Activated CD4-positive, alpha-beta T cell treated with anti-CD3 and anti-CD28 coated beads for 24 hours (primary cell): Measurements from ENCODE around the gene CEP170B.
"Not testable (repeated sequence)": the region's sequence is repeated elsewhere in the genome, so short reads cannot be mapped to it uniquely, and the experiment has no call there.

Source experiments
- DNase-seq, 2 donors: peaks; one replicate each; pipeline ENCODE4 v3.0.0-alpha.2; 2020; ENCODE audit warnings: low read depth in 2 of 2

The CEP170B gene

GRCh38 chr14:104877806-104878550, 12.9 kb downstream of the CEP170B start:
- DNase-seq: no peak

- no peak for DNase-seq
Observed at GRCh38 chr14:104878582-104878981, 13.5 kb downstream of the CEP170B start.

GRCh38 chr14:104879201-104879982, 14.3 kb downstream of the CEP170B start:
- no peak for DNase-seq

GRCh38 chr14:104879983-104880565, 15.0 kb downstream of the CEP170B start:
- no peak for DNase-seq

GRCh38 chr14:104880584-104881210, 15.6 kb downstream of the CEP170B start:
- DNase-seq: no peak

- DNase-seq: no peak
Observed at GRCh38 chr14:104881369-104881979, 16.4 kb downstream of the CEP170B start.

GRCh38 chr14:104882325-104882973, 17.4 kb downstream of the CEP170B start:
- DNase-seq: no peak

GRCh38 chr14:104882991-104883660, 18.1 kb downstream of the CEP170B start:
- no peak for DNase-seq

- no peak for DNase-seq
Observed at GRCh38 chr14:104883681-104884361, 18.8 kb downstream of the CEP170B start.

GRCh38 chr14:104884381-104884780, 19.3 kb downstream of the CEP170B start:
- DNase-seq: not testable (repeated sequence)

- DNase-seq: no peak
Observed at GRCh38 chr14:104885031-104885972, 20.2 kb downstream of the CEP170B start.

GRCh38 chr14:104885973-104886689, 21.1 kb downstream of the CEP170B start:
- DNase-seq: no peak

GRCh38 chr14:104886690-104887622, 21.9 kb downstream of the CEP170B start:
- DNase-seq: no peak

GRCh38 chr14:104887623-104888488, 22.8 kb downstream of the CEP170B start:
- no peak for DNase-seq

GRCh38 chr14:104888489-104889374, 23.7 kb downstream of the CEP170B start:
- DNase-seq: no peak
